ENCODE measurements around the gene GALNT7.

Gene GALNT7

GRCh38 chr4:173240696-173241095, 72.1 kb downstream of the GALNT7 start:
- no peak for DNase-seq

- DNase-seq, result no peak
These were observed 74.0 kb downstream of the GALNT7 start for GRCh38 chr4:173242466-173243250.

- DNase-seq, result no peak
These were observed 74.7 kb downstream of the GALNT7 start for GRCh38 chr4:173243321-173243720.

GRCh38 chr4:173243917-173244658, 75.5 kb downstream of the GALNT7 start:
- no peak for DNase-seq

GRCh38 chr4:173245952-173246351, 77.3 kb downstream of the GALNT7 start:
- DNase-seq, result no peak

- no peak for DNase-seq
These were observed 78.1 kb downstream of the GALNT7 start for GRCh38 chr4:173246719-173247118.

GRCh38 chr4:173247321-173247720, 78.7 kb downstream of the GALNT7 start:
- no peak for DNase-seq

- DNase-seq, result no peak
These were observed 80.1 kb downstream of the GALNT7 start for GRCh38 chr4:173248690-173249089.

GRCh38 chr4:173252024-173252935, 83.7 kb downstream of the GALNT7 start:
- DNase-seq, result no peak

GRCh38 chr4:173253561-173253960, 85.0 kb downstream of the GALNT7 start:
- DNase-seq, result no peak

- no peak for DNase-seq
These were observed 86.0 kb downstream of the GALNT7 start for GRCh38 chr4:173254646-173255045.

GRCh38 chr4:173256825-173257224, 88.2 kb downstream of the GALNT7 start:
- DNase-seq, result no peak

- DNase-seq, result peak; percentile 53
These were observed 89.4 kb downstream of the GALNT7 start for GRCh38 chr4:173257732-173258717.

- no peak for DNase-seq
These were observed 90.3 kb downstream of the GALNT7 start for GRCh38 chr4:173258866-173259265.

GRCh38 chr4:173259310-173259709, 90.7 kb downstream of the GALNT7 start:
- no peak for DNase-seq

GRCh38 chr4:173261052-173261451, 92.4 kb downstream of the GALNT7 start:
- no peak for DNase-seq

- DNase-seq, result no peak
These were observed 93.8 kb downstream of the GALNT7 start for GRCh38 chr4:173262375-173262774.

- no peak for DNase-seq
These were observed 95.6 kb downstream of the GALNT7 start for GRCh38 chr4:173264245-173264644.

- peak; percentile 7 for DNase-seq
These were observed 96.1 kb downstream of the GALNT7 start for GRCh38 chr4:173264684-173265185.

- no peak for DNase-seq
These were observed 97.1 kb downstream of the GALNT7 start for GRCh38 chr4:173265751-173266150.

- no peak for DNase-seq
These were observed 99.1 kb downstream of the GALNT7 start for GRCh38 chr4:173267711-173268110.

- no peak for DNase-seq
These were observed 100.7 kb downstream of the GALNT7 start for GRCh38 chr4:173269280-173269679.
